SIG-M5 treated with dmso at 0.1 percent for 504 hours (cell line): Measurements from ENCODE around the gene AREL1.
A peak's percentile ranks its signal among the peaks of the same experiment; 100 is the strongest.

ENCODE experiments used
- DNase-seq: peaks from one replicate; lab custom pipeline; 2025; ENCODE audit not compliant: unreplicated experiment; lab: John Stamatoyannopoulos, UW

The AREL1 gene

DNA sequence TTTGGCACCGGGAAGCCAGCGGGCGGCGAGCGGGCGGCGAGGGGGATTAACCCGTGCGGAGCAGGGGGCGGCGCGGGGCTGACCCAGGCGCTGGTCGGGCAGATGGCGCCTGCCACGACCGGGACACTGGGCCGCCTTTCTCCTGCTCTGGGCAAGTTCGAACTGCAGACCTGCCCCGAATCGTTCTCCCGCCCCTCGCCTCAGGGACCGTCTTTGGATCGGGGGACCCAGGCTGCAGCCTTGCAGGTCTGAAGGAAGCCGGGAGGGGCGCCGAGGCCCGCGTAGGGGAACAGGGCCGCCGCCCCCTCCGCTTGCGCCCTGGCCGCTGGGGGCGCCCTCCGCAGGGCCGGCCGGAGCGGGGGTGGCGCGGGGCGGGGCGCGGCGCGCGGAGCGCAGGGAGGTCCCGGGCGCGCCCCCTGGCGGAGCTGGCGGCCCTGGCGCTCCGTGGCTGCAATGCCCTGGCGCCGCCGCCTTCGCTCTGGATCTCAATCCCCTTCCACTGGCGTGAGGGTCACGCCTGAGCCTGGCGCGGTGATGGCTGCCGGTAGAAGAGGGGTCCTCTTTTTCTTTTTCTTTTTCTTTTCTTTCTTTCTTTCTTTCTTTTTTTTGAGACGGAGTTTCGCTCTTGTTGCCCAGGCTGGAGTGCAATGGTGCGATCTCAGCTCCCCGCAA is 100.4 kb downstream of the AREL1 start:
- peak; percentile 55 for DNase-seq

DNA sequence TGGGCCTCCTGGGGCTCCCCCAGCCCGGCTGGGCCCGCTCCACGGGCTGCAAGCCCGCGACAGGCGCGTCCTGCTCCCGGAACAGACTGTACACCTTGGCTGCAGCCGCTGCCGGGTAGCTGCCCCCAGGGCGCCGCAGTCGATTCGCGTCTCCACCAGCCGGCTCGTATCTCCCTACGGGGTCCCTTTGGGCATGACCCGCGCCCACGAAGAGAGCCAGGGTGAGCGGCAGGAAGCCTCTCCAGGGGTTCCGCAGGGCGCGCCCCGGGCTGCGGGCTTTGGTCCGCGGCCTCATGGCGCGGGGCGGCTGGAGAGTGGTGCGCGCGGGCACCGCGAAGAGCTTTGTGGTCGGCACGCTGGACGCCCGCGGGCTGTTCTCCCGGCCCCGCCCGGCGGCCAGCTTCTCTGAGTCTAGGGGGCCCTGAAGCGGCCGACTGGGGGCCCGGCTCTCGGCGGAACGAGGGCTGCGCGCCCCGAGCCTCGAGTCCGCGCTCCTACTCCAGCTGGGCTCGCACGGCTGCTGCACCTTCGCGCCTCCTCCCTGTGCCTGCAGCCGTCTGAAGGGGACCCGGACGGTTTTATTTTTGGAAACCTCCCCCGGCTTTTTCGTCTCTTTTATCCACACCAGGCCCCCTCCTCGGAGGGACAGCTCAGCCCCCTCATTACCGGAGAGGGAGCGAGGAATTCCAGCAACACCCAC is 101.1 kb downstream of the AREL1 start, which contains the start of gene LTBP2:
TSS of gene LTBP2 (minus strand) at position 588 of the 700 bp plus-strand sequence. CDS start at position 295, 293 bp downstream.
- no peak for DNase-seq
